ENCODE data around the gene PALD1.

DNA sequence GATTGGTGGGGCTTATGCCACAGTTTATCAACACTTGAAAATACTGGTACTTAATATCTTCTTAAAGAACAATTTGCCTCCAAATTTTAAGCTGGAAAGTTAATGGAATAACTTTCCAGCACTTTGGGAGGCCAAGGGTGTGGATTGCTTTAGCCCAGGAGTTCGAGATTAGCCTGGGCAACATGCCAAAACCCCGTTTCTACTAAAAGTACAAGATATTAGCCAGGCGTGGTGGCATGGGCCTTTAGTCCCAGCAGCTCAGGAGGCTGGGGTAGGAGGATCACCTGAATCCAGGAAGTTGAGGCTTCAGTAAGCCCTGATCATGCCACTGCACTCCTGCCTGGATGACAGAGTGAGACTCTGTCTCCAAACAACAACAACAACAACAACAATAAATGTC lies 68.0 kb downstream of the PALD1 start:
- TF ChIP-seq, protein P1, sequence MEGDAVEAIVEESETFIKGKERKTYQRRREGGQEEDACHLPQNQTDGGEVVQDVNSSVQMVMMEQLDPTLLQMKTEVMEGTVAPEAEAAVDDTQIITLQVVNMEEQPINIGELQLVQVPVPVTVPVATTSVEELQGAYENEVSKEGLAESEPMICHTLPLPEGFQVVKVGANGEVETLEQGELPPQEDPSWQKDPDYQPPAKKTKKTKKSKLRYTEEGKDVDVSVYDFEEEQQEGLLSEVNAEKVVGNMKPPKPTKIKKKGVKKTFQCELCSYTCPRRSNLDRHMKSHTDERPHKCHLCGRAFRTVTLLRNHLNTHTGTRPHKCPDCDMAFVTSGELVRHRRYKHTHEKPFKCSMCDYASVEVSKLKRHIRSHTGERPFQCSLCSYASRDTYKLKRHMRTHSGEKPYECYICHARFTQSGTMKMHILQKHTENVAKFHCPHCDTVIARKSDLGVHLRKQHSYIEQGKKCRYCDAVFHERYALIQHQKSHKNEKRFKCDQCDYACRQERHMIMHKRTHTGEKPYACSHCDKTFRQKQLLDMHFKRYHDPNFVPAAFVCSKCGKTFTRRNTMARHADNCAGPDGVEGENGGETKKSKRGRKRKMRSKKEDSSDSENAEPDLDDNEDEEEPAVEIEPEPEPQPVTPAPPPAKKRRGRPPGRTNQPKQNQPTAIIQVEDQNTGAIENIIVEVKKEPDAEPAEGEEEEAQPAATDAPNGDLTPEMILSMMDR (IDR thresholded peaks at IDR 0.05), result no peak
- no peak for TF ChIP-seq POLR2A (IDR thresholded peaks at IDR 0.05)

Data from tibial nerve (tissue), 3 donors.